Heart right ventricle (tissue), 16 donors: ENCODE measurements around the gene KIAA1328. TPM values are rescaled to one million over a fixed set of nuclear protein-coding genes. Genes with fewer than 3 reads are reported as not detected.

Source experiments
- ATAC-seq, 8 donors: fragments of 200-7000 bp; cut with Tn5 transposase; one replicate each; pipeline ENCODE4 v1.9.1; 2020; ENCODE audit warnings: mild to moderate bottlenecking in 8 of 8, moderate library complexity in 8 of 8, moderate number of reproducible peaks in 1 of 8
- DNase-seq, 2 donors: peaks; one replicate each; pipeline ENCODE4 v3.0.0-alpha.2; 2020
- H3K27ac ChIP-seq, 10 donors: fragments of 200-600 bp; sonication (generic) in 2 of 10; one replicate each; pipeline versions ENCODE4 v1.5.0 to v1.8.0; 2020 to 2022; ENCODE audit warnings: mild to moderate bottlenecking in 3 of 10
- H3K27me3 ChIP-seq, 7 donors: fragments of 200-600 bp; one replicate each; pipeline ENCODE4 v1.8.0; 2021 to 2022; ENCODE audit warnings: mild to moderate bottlenecking in 2 of 7
- H3K36me3 ChIP-seq, 9 donors: fragments of 200-600 bp; sonication (generic) in 1 of 9; one replicate each; pipeline versions ENCODE4 v1.5.0 to v1.8.0; 2020 to 2022; ENCODE audit warnings: mild to moderate bottlenecking in 2 of 9
- H3K4me1 ChIP-seq, 9 donors: fragments of 200-600 bp; sonication (generic) in 1 of 9; one replicate each; pipeline versions ENCODE4 v1.5.0 to v1.8.0; 2020 to 2022; ENCODE audit warnings: mild to moderate bottlenecking in 4 of 9
- H3K4me3 ChIP-seq, 10 donors: fragments of 200-600 bp; sonication (generic) in 2 of 10; one replicate each; pipeline versions ENCODE4 v1.5.0 to v1.8.0; 2020 to 2022; ENCODE audit warnings: mild to moderate bottlenecking in 7 of 10, moderate library complexity in 2 of 10
- H3K9me3 ChIP-seq, 11 donors: fragments of 200-600 bp in 10 of 11; sonication (generic) in 2 of 11; one replicate each; pipeline versions ENCODE4 v1.5.0 to v1.8.0; 2013 to 2022; ENCODE audit warnings: mild to moderate bottlenecking in 2 of 11, control low read depth in 1 of 11, moderate library complexity in 1 of 11
- CTCF ChIP-seq, 9 donors: fragments of 200-600 bp; sonication (generic) in 2 of 9; IDR thresholded peaks; one replicate each; pipeline versions ENCODE4 v1.5.0 to v1.8.0; 2021 to 2022; ENCODE audit warnings: antibody characterized with exemption in 9 of 9, mild to moderate bottlenecking in 5 of 9, moderate library complexity in 1 of 9
- WGBS, 2 donors: extraction: QIAGEN DNeasy Blood & Tissue Kit; methylation state at CpG; one replicate each; pipeline ENCODE4 v1.1.7; 2013; ENCODE audit warnings: inconsistent platforms in 1 of 2; 5-methylcytosine and 5-hydroxymethylcytosine counted together
- intact Hi-C, 10 donors: fragments of 100-400 bp; cut with DNase I; formaldehyde crosslinking; loops; one replicate each; pipeline versions ENCODE4 v1.11.1 to v1.14.2; 2022
- polyA plus RNA-seq, 2 donors: library from polyadenylated mRNA; stranded (reverse); fragments of 200-250 nt; gene quantifications; one replicate each; pipeline ENCODE4 v1.2.3, GENCODE V29; 2013
- total RNA-seq, 10 donors: library from RNA; stranded (reverse); fragmentation: NEBNext Ultra II Directional in 3 of 10; extraction: Animal tissue kit (Norgen Biotek cat#: 25700) in 3 of 10; gene quantifications; one replicate each; pipeline versions ENCODE4 v1.2.1 to v1.2.4, GENCODE V29; 2021 to 2023
- donor health status: Arrhythmogenic right ventricular cardiomyopathy.
- donor health status: ischemic (EF 13 %, LVEDD 7.1; RV severe dilation, severe dysfunction).
- donor health status: healthy with polysubstance abuse.
- donor health status: DM: no; HTN: yes; CAD: no.
- donor health status: DM: no; HTN: no; CAD: no.
- donor health status: ischemic (EF 25% LVEDD 6.9; RV normal size, moderate dysfunction).
- donor health status: ischemic (EF 25% LVEDD 5.7; RV mildly dilated, moderate dysfunction).
- donor health status: healthy.
- donor health status: DM: yes; HTN: yes; CAD: no.
- donor health status: Ischemic cardiomyopathy.
- donor health status: ischemic (EF 35%, LVEDD 5.7; RV mildly dilated, moderate dysfunction).
- donor health status: nonischemic (EF 11% LVEDD 7.7; RV severe dilation, severe dysfunction).
- donor health status: DM: yes; HTN: yes; CAD: no.
- donor health status: PGD.
- donor health status: ischemic (EF 29% LVEDD 5.4; RV normal size, mild dysfunction).
- donor health status: nonischemic (EF 23%, LVEDD 6.1; RV moderate dilation, normal function).

KIAA1328 gene
- total and polyA plus RNA-seq, 12 donors: 1.9 to 6.3 (median 5.1) TPM

DNA sequence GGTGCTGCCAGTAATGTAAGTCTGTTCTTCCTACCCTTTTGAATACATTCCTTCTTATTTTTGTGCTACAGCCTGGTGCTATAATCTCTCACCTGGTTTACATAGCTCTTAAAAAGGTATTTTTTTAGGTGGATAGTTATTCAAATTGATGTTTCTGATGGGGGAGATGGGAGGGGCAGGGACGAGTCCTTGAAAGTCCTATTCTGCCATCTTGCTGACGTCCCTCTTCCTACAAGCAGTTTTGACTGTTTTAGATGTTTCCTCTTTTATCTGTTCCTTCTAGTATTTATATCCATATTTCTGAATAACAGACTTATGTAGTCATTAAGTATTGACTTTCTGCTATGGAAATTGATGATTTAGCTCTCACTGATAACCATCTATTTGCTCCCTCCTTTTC is 256.4 kb downstream of the KIAA1328 start:
- Histone ChIP-seq H3K27ac (no peak overlapping the region), H3K4me3 (no peak overlapping the region), H3K36me3 (no peaks in the 10 kb centered on the region), H3K9me3 (no peaks in the 10 kb centered on the region), H3K27me3 (no peaks in the 10 kb centered on the region), H3K4me1 (no peaks in the 10 kb centered on the region)
- ATAC-seq (no peak), DNase-seq (no peak)
- intact Hi-C loops: no loop called here
- no peak for TF ChIP-seq CTCF (IDR thresholded peaks at IDR 0.05)
- 88 to 92% methylated on average over 2 of the region's 2 CpGs for WGBS, 2 donors

DNA sequence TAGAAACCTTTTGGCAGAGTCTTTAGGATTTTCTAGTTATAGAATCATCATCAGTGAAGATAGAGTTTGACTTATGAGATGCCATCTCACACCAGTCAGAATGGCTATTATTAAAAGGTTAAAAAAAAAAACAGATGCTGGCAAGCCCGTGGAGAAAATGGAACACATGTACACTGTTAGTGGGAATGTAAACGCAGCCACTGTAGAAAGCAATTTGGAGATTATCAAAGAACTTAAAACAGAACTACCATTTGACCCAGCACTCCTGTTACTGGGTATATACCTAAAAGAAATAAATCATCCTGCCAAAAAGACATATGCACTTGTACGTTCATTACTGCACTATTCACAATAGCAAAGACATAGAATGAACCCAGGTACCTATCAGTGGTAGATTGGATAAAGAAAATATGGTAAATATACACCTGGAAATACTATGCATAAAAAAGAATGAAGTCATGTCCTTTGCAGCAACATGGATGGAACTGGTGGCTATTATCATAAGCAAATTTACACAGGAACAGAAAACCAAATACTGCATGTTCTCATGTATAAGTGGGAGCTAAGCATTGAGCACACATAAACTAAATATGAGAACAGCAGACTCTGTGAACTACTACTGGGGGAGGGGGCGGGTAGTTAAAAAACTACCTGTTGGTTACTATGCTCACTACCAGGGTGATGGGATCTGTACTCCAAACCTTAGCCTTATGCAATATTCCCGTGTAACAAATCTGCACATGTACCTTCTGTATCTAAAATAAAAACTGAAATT is 279.0 kb downstream of the KIAA1328 start:
- no peaks in the 10 kb centered on the region for H3K4me1 ChIP-seq
- H3K4me3 ChIP-seq: no peak overlapping the region
- ATAC-seq (no peak), DNase-seq (no peak)
- intact Hi-C loops: no loop called here
- no peaks in the 10 kb centered on the region for H3K27me3 ChIP-seq
- WGBS, 2 donors: 86 to 88% methylated on average over 5 of the region's 5 CpGs
- no peak for TF ChIP-seq CTCF (IDR thresholded peaks at IDR 0.05)
- no peak overlapping the region for H3K27ac ChIP-seq
- no peaks in the 10 kb centered on the region for H3K36me3 ChIP-seq
- H3K9me3 ChIP-seq: peaks cover 0 to 48% (median 8%) of the 10 kb centered on the region in 11 donors

GRCh38 chr18:37122877-37123276 is 293.9 kb downstream of the KIAA1328 start:
- DNase-seq: no peak
- ATAC-seq: no peak
- Histone ChIP-seq H3K4me3 (no peak overlapping the region), H3K27me3 (no peaks in the 10 kb centered on the region), H3K4me1 (no peaks in the 10 kb centered on the region), H3K36me3 (no peaks in the 10 kb centered on the region), H3K9me3 (peaks cover 0 to 21% (median 0%) of the 10 kb centered on the region in 11 donors), H3K27ac (no peak overlapping the region)
- intact Hi-C loops: no loop called here
- TF ChIP-seq CTCF (IDR thresholded peaks at IDR 0.05): no peak

- intact Hi-C loops: no loop called here
- DNase-seq: no peak
- no peak for ATAC-seq
- Histone ChIP-seq H3K36me3 (no peaks in the 10 kb centered on the region), H3K4me1 (no peaks in the 10 kb centered on the region), H3K27ac (no peak overlapping the region), H3K4me3 (no peak overlapping the region), H3K9me3 (peaks cover 0 to 6% (median 0%) of the 10 kb centered on the region in 11 donors), H3K27me3 (no peaks in the 10 kb centered on the region)
- WGBS, 2 donors: 72 to 73% methylated on average over 2 of the region's 2 CpGs
- TF ChIP-seq CTCF (IDR thresholded peaks at IDR 0.05): no peak
These were observed 295.6 kb downstream of the KIAA1328 start for GRCh38 chr18:37124516-37124915.
